HepG2 (cell line): Measurements from ENCODE around the gene F12. TPM values are rescaled to one million over a fixed set of nuclear protein-coding genes. Genes with fewer than 3 reads are reported as not detected.

Experiments used
- ARHGAP35 ChIP-seq: sonication (generic); formaldehyde crosslinking; IDR thresholded peaks from 2 replicates; pipeline ENCODE4 v1.9.0; 2022; ENCODE audit warnings: mild to moderate bottlenecking, inconsistent platforms, moderate library complexity, missing genetic modification reagents, borderline replicate concordance
- ARNT2 ChIP-seq: sonication (generic); formaldehyde crosslinking; IDR thresholded peaks from 2 replicates; pipeline ENCODE4 v1.8.0; 2022; ENCODE audit warnings: mild to moderate bottlenecking, low read depth, missing genetic modification reagents, moderate library complexity
- BRCA1 ChIP-seq: sonication (generic); formaldehyde crosslinking; IDR thresholded peaks from 2 replicates; pipeline ENCODE4 v1.4.0; 2020; ENCODE audit warnings: missing genetic modification reagents
- DPF2 ChIP-seq: sonication (generic); formaldehyde crosslinking; IDR thresholded peaks from 2 replicates; pipeline ENCODE4 v1.4.0; 2020; ENCODE audit warnings: mild to moderate bottlenecking, low read depth, missing genetic modification reagents, borderline replicate concordance
- ERF ChIP-seq: IDR thresholded peaks from 2 replicates; pipeline ENCODE4 v1.6.1; 2018; ENCODE audit warnings: missing biosample characterization, missing genetic modification reagents
- ETV5 ChIP-seq: IDR thresholded peaks from 2 replicates; pipeline ENCODE4 v1.6.1; 2018; ENCODE audit warnings: missing biosample characterization, missing genetic modification reagents, inconsistent platforms, borderline replicate concordance
- GATAD2A ChIP-seq: IDR thresholded peaks from 2 replicates; pipeline ENCODE4 v1.6.1; 2016
- HNRNPK ChIP-seq: fragments of 200-400 bp; formaldehyde crosslinking; IDR thresholded peaks from 2 replicates; pipeline ENCODE4 v1.6.1; 2018; ENCODE audit warnings: low read length, low read depth, moderate library complexity, mild to moderate bottlenecking; ENCODE audit not compliant: poor library complexity, severe bottlenecking
- KDM6A ChIP-seq: IDR thresholded peaks from 2 replicates; pipeline ENCODE4 v1.6.1; 2016; ENCODE audit warnings: low read depth
- MAF1 ChIP-seq: sonication (generic); formaldehyde crosslinking; IDR thresholded peaks from 2 replicates; pipeline ENCODE4 v1.5.0; 2020; ENCODE audit warnings: missing genetic modification reagents, borderline replicate concordance
- MEF2D ChIP-seq: sonication (generic); formaldehyde crosslinking; IDR thresholded peaks from 2 replicates; pipeline ENCODE4 v1.5.1; 2020; ENCODE audit warnings: mild to moderate bottlenecking, missing genetic modification reagents
- MYC ChIP-seq: sonication (generic); formaldehyde crosslinking; IDR thresholded peaks from 2 replicates; pipeline ENCODE4 v1.9.0; 2021; ENCODE audit warnings: missing genetic modification reagents, borderline replicate concordance
- NFKBIZ ChIP-seq: IDR thresholded peaks from 2 replicates; pipeline ENCODE4 v1.6.1; 2018; ENCODE audit warnings: missing genetic modification reagents, missing compliant biosample characterization
- NR2F6 ChIP-seq, 2 experiments: IDR thresholded peaks; 2 replicates each; pipeline ENCODE4 v1.6.1; 2016; ENCODE audit warnings: antibody characterized with exemption in 1 of 2, mild to moderate bottlenecking in 1 of 2
- REPIN1 ChIP-seq: sonication (generic); formaldehyde crosslinking; IDR thresholded peaks from 2 replicates; pipeline ENCODE4 v1.8.0; 2022; ENCODE audit warnings: missing genetic modification reagents, low read depth, mild to moderate bottlenecking, borderline replicate concordance
- RFX5 ChIP-seq: IDR thresholded peaks from 2 replicates; pipeline ENCODE4 v1.6.1; 2011; ENCODE audit warnings: low read depth, low read length, improper control_type of control experiment
- RXRA ChIP-seq: sonication (generic); formaldehyde crosslinking; IDR thresholded peaks from 2 replicates; pipeline ENCODE4 v1.5.1; 2020; ENCODE audit warnings: missing genetic modification reagents
- SOX6 ChIP-seq, 2 experiments: fragments of 450-650 bp in 1 of 2; sonication (generic) in 1 of 2; formaldehyde crosslinking in 1 of 2; IDR thresholded peaks; 2 replicates each; pipeline versions ENCODE4 v1.4.0 to v1.6.1; 2017 to 2020; ENCODE audit warnings: antibody characterized with exemption in 1 of 2, mild to moderate bottlenecking in 1 of 2, missing genetic modification reagents in 1 of 2
- SP2 ChIP-seq: sonication (generic); formaldehyde crosslinking; IDR thresholded peaks from 2 replicates; pipeline ENCODE4 v1.5.1; 2020; ENCODE audit warnings: mild to moderate bottlenecking, missing genetic modification reagents
- TAF1 ChIP-seq: sonication (generic); formaldehyde crosslinking; IDR thresholded peaks from 2 replicates; pipeline ENCODE4 v1.4.0; 2020; ENCODE audit warnings: missing genetic modification reagents
- TBX3 ChIP-seq: fragments of 450-650 bp; IDR thresholded peaks from 2 replicates; pipeline ENCODE4 v1.6.1; 2017; ENCODE audit warnings: antibody characterized with exemption, mild to moderate bottlenecking, inconsistent platforms, borderline replicate concordance
- ZBTB38 ChIP-seq: sonication (generic); formaldehyde crosslinking; IDR thresholded peaks from 2 replicates; pipeline ENCODE4 v1.5.1; 2020; ENCODE audit warnings: mild to moderate bottlenecking, missing genetic modification reagents
- ZFYVE20 ChIP-seq: sonication (generic); formaldehyde crosslinking; IDR thresholded peaks from 2 replicates; pipeline ENCODE4 v1.8.0; 2023; ENCODE audit warnings: low read depth, mild to moderate bottlenecking, moderate library complexity, missing genetic modification reagents, borderline replicate concordance
- ZNF160 ChIP-seq: sonication (generic); formaldehyde crosslinking; IDR thresholded peaks from 2 replicates; pipeline ENCODE4 v1.8.0; 2022; ENCODE audit warnings: mild to moderate bottlenecking, inconsistent platforms, missing genetic modification reagents
- ZNF232 ChIP-seq: sonication (generic); formaldehyde crosslinking; IDR thresholded peaks from 2 replicates; pipeline ENCODE4 v1.4.0; 2020; ENCODE audit warnings: missing genetic modification reagents, borderline replicate concordance
- ZNF281 ChIP-seq: sonication (generic); formaldehyde crosslinking; IDR thresholded peaks from 2 replicates; pipeline ENCODE4 v1.4.0; 2020; ENCODE audit warnings: missing genetic modification reagents, borderline replicate concordance
- ZNF547 ChIP-seq: sonication (generic); formaldehyde crosslinking; IDR thresholded peaks from 2 replicates; pipeline ENCODE4 v1.5.1; 2020; ENCODE audit warnings: mild to moderate bottlenecking, missing genetic modification reagents
- ZNF589 ChIP-seq: sonication (generic); formaldehyde crosslinking; conservative IDR thresholded peaks from 2 replicates; pipeline ENCODE4 v1.8.0; 2022; ENCODE audit warnings: mild to moderate bottlenecking, moderate library complexity, missing genetic modification reagents
- ZSCAN31 ChIP-seq: sonication (generic); formaldehyde crosslinking; IDR thresholded peaks from 2 replicates; pipeline ENCODE4 v1.5.0; 2020; ENCODE audit warnings: low read depth, mild to moderate bottlenecking, missing genetic modification reagents
- polyA plus RNA-seq, 8 experiments: library from polyadenylated mRNA; depleted of rRNA in 3 of 8; stranded (reverse) in 7 of 8; unstranded in 1 of 8; fragments of >200 nt; fragmentation: Illumina TruSeq in 4 of 8; extraction: Trizol in 4 of 8; gene quantifications; 2 replicates each; pipeline versions ENCODE4 v1.2.1 to v1.2.3, GENCODE V29; 2011 to 2016; ENCODE audit warnings: low read depth in 4 of 8, missing spikeins in 1 of 8, mixed read lengths in 1 of 8; ENCODE audit not compliant: insufficient read depth in 1 of 8
- total RNA-seq, 5 experiments: library from RNA; depleted of rRNA; stranded (reverse); fragments of >200 nt; fragmentation: Illumina TruSeq; extraction: Trizol; gene quantifications; 2 replicates each; pipeline ENCODE4 v1.2.3, GENCODE V29; 2016; ENCODE audit warnings: low read depth in 1 of 5

Gene F12
- total and polyA plus RNA-seq, 2 of the 13 experiments (the other 11 are each of a cell fraction or from before 2014, with no cell fraction given), result 2.5 to 3.0 TPM

GRCh38 chr5:177409043-177409801 is at the start of gene F12 (continued):
- TF ChIP-seq ETV5 (peak; percentile 62; the same call in 1 of the 2 replicates), ZNF547 (CRISPR knock-in tag) (no peak), ZNF589 (CRISPR knock-in tag) (no peak), KDM6A (peak; percentile 61; the same call in 1 of the 2 replicates), HNRNPK (no peak), NR2F6 (IDR thresholded peaks at IDR 0.05) (peak; percentile 45; the same call in 1 of the 2 replicates), NR2F6 (CRISPR knock-in tag; IDR thresholded peaks at IDR 0.05) (peak; percentile 30; the same call in 1 of the 2 replicates), ZSCAN31 (0 out of 2 replicates have a peak, but pooled peaks have one; percentile 27), MYC (CRISPR knock-in tag) (peak; percentile 65; the same call in 1 of the 2 replicates), ZNF160 (CRISPR knock-in tag) (no peak), NFKBIZ (no peak), BRCA1 (CRISPR knock-in tag) (no peak), ARHGAP35 (CRISPR knock-in tag) (no peak), SOX6 (IDR thresholded peaks at IDR 0.05) (no peak), SOX6 (CRISPR knock-in tag; IDR thresholded peaks at IDR 0.05) (peak; percentile 65), ZNF281 (peak; percentile 30; the same call in 1 of the 2 replicates), ZBTB38 (CRISPR knock-in tag) (0 out of 2 replicates have a peak, but pooled peaks have one; percentile 21), DPF2 (CRISPR knock-in tag) (peak; percentile 70; the same call in 1 of the 2 replicates), ERF (CRISPR knock-in tag) (no peak), MEF2D (CRISPR knock-in tag) (no peak), TAF1 (CRISPR knock-in tag) (no peak), MAF1 (CRISPR knock-in tag) (no peak), REPIN1 (CRISPR knock-in tag) (peak; percentile 52; the same call in 1 of the 2 replicates), ZNF232 (CRISPR knock-in tag) (no peak), ZFYVE20 (CRISPR knock-in tag) (no peak), ARNT2 (CRISPR knock-in tag) (no peak), TBX3 (no peak), GATAD2A (CRISPR knock-in tag) (peak; percentile 84), RXRA (CRISPR knock-in tag) (no peak), SP2 (CRISPR knock-in tag) (no peak), RFX5 (no peak)
